Heart left ventricle (tissue), 16 donors: Measurements from ENCODE around the gene CBX4. TPM values are rescaled to one million over a fixed set of nuclear protein-coding genes. Genes with fewer than 3 reads are reported as not detected.

Experiments used
- ATAC-seq, 4 donors: fragments of 200-7000 bp; cut with Tn5 transposase; one replicate each; pipeline ENCODE4 v1.9.1; 2020 to 2022; ENCODE audit warnings: moderate library complexity in 4 of 4, mild to moderate bottlenecking in 3 of 4, moderate number of reproducible peaks in 1 of 4
- DNase-seq, 5 donors: peaks; one replicate each; pipeline ENCODE4 v3.0.0-alpha.2; 2020
- H3K27ac ChIP-seq, 12 donors: fragments of 200-600 bp; sonication (generic) in 4 of 12; one replicate each; pipeline versions ENCODE4 v1.5.0 to v1.8.0; 2016 to 2022; ENCODE audit warnings: mild to moderate bottlenecking in 2 of 12
- H3K27me3 ChIP-seq, 9 donors: fragments of 200-600 bp; sonication (generic) in 2 of 9; one replicate each; pipeline versions ENCODE4 v1.5.1 to v1.8.0; 2016 to 2022; ENCODE audit warnings: mild to moderate bottlenecking in 3 of 9
- H3K36me3 ChIP-seq, 9 donors: fragments of 200-600 bp; sonication (generic) in 2 of 9; one replicate each; pipeline versions ENCODE4 v1.5.0 to v1.8.0; 2018 to 2022; ENCODE audit warnings: mild to moderate bottlenecking in 2 of 9
- H3K4me1 ChIP-seq, 12 donors: fragments of 200-600 bp; sonication (generic) in 4 of 12; one replicate each; pipeline versions ENCODE4 v1.5.0 to v1.8.0; 2016 to 2022; ENCODE audit warnings: mild to moderate bottlenecking in 3 of 12
- H3K4me3 ChIP-seq, 12 donors: fragments of 200-600 bp; sonication (generic) in 4 of 12; one replicate each; pipeline versions ENCODE4 v1.5.0 to v1.8.0; 2017 to 2022; ENCODE audit warnings: mild to moderate bottlenecking in 9 of 12, moderate library complexity in 4 of 12
- H3K9me3 ChIP-seq, 12 donors: fragments of 200-600 bp; sonication (generic) in 4 of 12; one replicate each; pipeline versions ENCODE4 v1.5.0 to v1.8.0; 2016 to 2022; ENCODE audit warnings: mild to moderate bottlenecking in 1 of 12
- CTCF ChIP-seq, 12 donors: fragments of 200-600 bp; sonication (generic) in 4 of 12; IDR thresholded peaks; one replicate each; pipeline versions ENCODE4 v1.5.0 to v1.8.0; 2018 to 2022; ENCODE audit warnings: antibody characterized with exemption in 12 of 12, mild to moderate bottlenecking in 5 of 12
- POLR2A ChIP-seq, 2 donors: fragments of 450-650 bp; IDR thresholded peaks; one replicate each; pipeline ENCODE4 v1.6.1; 2017; ENCODE audit warnings: antibody characterized with exemption in 2 of 2, mild to moderate bottlenecking in 2 of 2, moderate library complexity in 2 of 2
- WGBS, 4 donors: extraction: QIAGEN DNeasy Blood & Tissue Kit in 2 of 4; methylation state at CpG; one replicate each; pipeline versions ENCODE4 v1.1.5 to v1.1.7; 2013 to 2018; 5-methylcytosine and 5-hydroxymethylcytosine counted together
- intact Hi-C, 10 donors: fragments of 100-400 bp; cut with DNase I; formaldehyde crosslinking; loops; one replicate each; pipeline versions ENCODE4 v1.11.1 to v1.14.2; 2022
- polyA plus RNA-seq, 2 donors: library from polyadenylated mRNA; stranded (reverse); fragments of 200-250 nt; gene quantifications; one replicate each; pipeline ENCODE4 v1.2.3, GENCODE V29; 2013
- total RNA-seq, 9 donors: library from RNA; depleted of rRNA in 2 of 9; stranded (reverse); fragments of >200 nt in 2 of 9; fragmentation: NEBNext Ultra II Directional in 3 of 9; extraction: Animal tissue kit (Norgen Biotek cat#: 25700) in 3 of 9; gene quantifications; one replicate each; pipeline versions ENCODE4 v1.1.0 to v1.2.4, GENCODE V29; 2016 to 2023
- donor health status: ischemic (EF 13 %, LVEDD 7.1; RV severe dilation, severe dysfunction).
- donor health status: healthy with polysubstance abuse.
- donor health status: DM: no; HTN: yes; CAD: no.
- donor health status: DM: no; HTN: no; CAD: no.
- donor health status: ischemic (EF 25% LVEDD 6.9; RV normal size, moderate dysfunction).
- donor health status: ischemic (EF 25% LVEDD 5.7; RV mildly dilated, moderate dysfunction).
- donor health status: healthy.
- donor health status: DM: yes; HTN: yes; CAD: no.
- donor health status: ischemic (EF 35%, LVEDD 5.7; RV mildly dilated, moderate dysfunction).
- donor health status: nonischemic (EF 11% LVEDD 7.7; RV severe dilation, severe dysfunction).
- donor health status: DM: yes; HTN: yes; CAD: no.
- donor health status: PGD.
- donor health status: ischemic (EF 29% LVEDD 5.4; RV normal size, mild dysfunction).
- donor health status: nonischemic (EF 23%, LVEDD 6.1; RV moderate dilation, normal function).

Gene CBX4
- total and polyA plus RNA-seq, 11 donors = 10.9 to 41.1 (median 26.8) TPM

GRCh38 chr17:79806863-79807720 is 32.1 kb downstream of the CBX4 start:
- Histone ChIP-seq H3K27me3 (peaks cover 79 to 100% (median 95%) of the 10 kb centered on the region in 9 donors), H3K9me3 (no peaks in the 10 kb centered on the region), H3K4me1 (peaks cover 0 to 47% (median 25%) of the 10 kb centered on the region in 12 donors), H3K27ac (no peak overlapping the region), H3K4me3 (no peak overlapping the region), H3K36me3 (no peaks in the 10 kb centered on the region)
- TF ChIP-seq POLR2A (IDR thresholded peaks at IDR 0.05) (no peak), CTCF (IDR thresholded peaks at IDR 0.05) (no peak)
- ATAC-seq (no peak), DNase-seq (no peak)
- intact Hi-C loops = loop anchor here in 3 of 10 donors (5.0 to 10.0 kb wide), 4 partner anchors 35 to 185 kb away; no protein-coding TSS in a partner anchor
- 23 to 29% (median 25%) methylated on average over 13 of the region's 13 CpGs for WGBS, 4 donors

GRCh38 chr17:79806446-79806760 is 32.8 kb downstream of the CBX4 start:
- H3K36me3 ChIP-seq = no peaks in the 10 kb centered on the region
- H3K27ac ChIP-seq = no peak overlapping the region
- peaks cover 79 to 100% (median 95%) of the 10 kb centered on the region in 9 donors for H3K27me3 ChIP-seq
- peaks cover 0 to 41% (median 23%) of the 10 kb centered on the region in 12 donors for H3K4me1 ChIP-seq
- DNase-seq (no peak), ATAC-seq (no peak)
- WGBS, 4 donors = 18 to 33% (median 25%) methylated on average over 3 to 4 of the region's 4 CpGs
- TF ChIP-seq CTCF (IDR thresholded peaks at IDR 0.05) = no peak
- no peak for TF ChIP-seq POLR2A (IDR thresholded peaks at IDR 0.05)
- intact Hi-C loops = loop anchor here in 3 of 10 donors (5.0 to 10.0 kb wide), 4 partner anchors 36 to 186 kb away; no protein-coding TSS in a partner anchor
- H3K9me3 ChIP-seq = no peaks in the 10 kb centered on the region
- no peak overlapping the region for H3K4me3 ChIP-seq

- WGBS, 4 donors = 19 to 22% (median 20%) methylated on average over 22 of the region's 22 CpGs
- intact Hi-C loops = loop anchor here in 4 of 10 donors (5.0 to 10.0 kb wide), 5 partner anchors 37 to 187 kb away; no protein-coding TSS in a partner anchor
- TF ChIP-seq CTCF (IDR thresholded peaks at IDR 0.05) = no peak
- no peak for TF ChIP-seq POLR2A (IDR thresholded peaks at IDR 0.05)
- ATAC-seq = no peak
- no peaks in the 10 kb centered on the region for H3K36me3 ChIP-seq
- DNase-seq = no peak
- no peaks in the 10 kb centered on the region for H3K9me3 ChIP-seq
- peaks cover 83 to 100% (median 95%) of the 10 kb centered on the region in 9 donors for H3K27me3 ChIP-seq
- H3K4me1 ChIP-seq = peaks cover 0 to 47% (median 23%) of the 10 kb centered on the region in 12 donors
- H3K4me3 ChIP-seq = no peak overlapping the region
- H3K27ac ChIP-seq = no peak overlapping the region
Measured at GRCh38 chr17:79804856-79805696, 34.2 kb downstream of the CBX4 start.
